Uterus (tissue), 2 donors: ENCODE measurements around the gene TUBB4B.

Experiments
- POLR2A ChIP-seq, 2 donors: fragments of 450-650 bp; IDR thresholded peaks; one replicate each; pipeline ENCODE4 v1.6.1; 2016; ENCODE audit warnings: antibody characterized with exemption in 2 of 2, mild to moderate bottlenecking in 1 of 2, moderate library complexity in 1 of 2
- TF ChIP-seq, protein P1 (sequence below), 4 experiments: fragments of 200-600 bp in 2 of 4; fragments of 450-650 bp in 2 of 4; sonication (generic) in 2 of 4; IDR thresholded peaks; one replicate each; pipeline ENCODE4 v1.5.1; 2016 to 2019; ENCODE audit warnings: antibody characterized with exemption in 4 of 4, mild to moderate bottlenecking in 2 of 4, moderate library complexity in 1 of 4

GRCh38 chr9:137247135-137247915 lies 6.2 kb downstream of the TUBB4B start:
- TF ChIP-seq, protein P1, sequence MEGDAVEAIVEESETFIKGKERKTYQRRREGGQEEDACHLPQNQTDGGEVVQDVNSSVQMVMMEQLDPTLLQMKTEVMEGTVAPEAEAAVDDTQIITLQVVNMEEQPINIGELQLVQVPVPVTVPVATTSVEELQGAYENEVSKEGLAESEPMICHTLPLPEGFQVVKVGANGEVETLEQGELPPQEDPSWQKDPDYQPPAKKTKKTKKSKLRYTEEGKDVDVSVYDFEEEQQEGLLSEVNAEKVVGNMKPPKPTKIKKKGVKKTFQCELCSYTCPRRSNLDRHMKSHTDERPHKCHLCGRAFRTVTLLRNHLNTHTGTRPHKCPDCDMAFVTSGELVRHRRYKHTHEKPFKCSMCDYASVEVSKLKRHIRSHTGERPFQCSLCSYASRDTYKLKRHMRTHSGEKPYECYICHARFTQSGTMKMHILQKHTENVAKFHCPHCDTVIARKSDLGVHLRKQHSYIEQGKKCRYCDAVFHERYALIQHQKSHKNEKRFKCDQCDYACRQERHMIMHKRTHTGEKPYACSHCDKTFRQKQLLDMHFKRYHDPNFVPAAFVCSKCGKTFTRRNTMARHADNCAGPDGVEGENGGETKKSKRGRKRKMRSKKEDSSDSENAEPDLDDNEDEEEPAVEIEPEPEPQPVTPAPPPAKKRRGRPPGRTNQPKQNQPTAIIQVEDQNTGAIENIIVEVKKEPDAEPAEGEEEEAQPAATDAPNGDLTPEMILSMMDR (IDR thresholded peaks at IDR 0.05): no peak
- TF ChIP-seq POLR2A (IDR thresholded peaks at IDR 0.05): no peak
